HL-60 (cell line): ENCODE measurements around the gene NOS1AP.

Experiments
- DNase-seq, 2 experiments: peaks; one replicate each; pipeline ENCODE4 v3.0.0-alpha.2; 2010 to 2020; ENCODE audit warnings: low read depth in 1 of 2, low spot score in 1 of 2
- H3K27ac ChIP-seq: fragments of 250-450 bp; sonication (Bioruptor Pico); replicated peaks from 2 replicates; pipeline ENCODE4 v1.5.1; 2020; ENCODE audit warnings: mild to moderate bottlenecking, moderate library complexity
- H3K27me3 ChIP-seq: fragments of 250-450 bp; sonication (Bioruptor Pico); 2 replicates; pipeline ENCODE4 v1.5.1; 2021; ENCODE audit warnings: mild to moderate bottlenecking, moderate library complexity; ENCODE audit not compliant: insufficient read depth, poor library complexity, severe bottlenecking
- H3K4me3 ChIP-seq: replicated peaks from 2 replicates; pipeline ENCODE4 v1.5.1; 2011; ENCODE audit warnings: mild to moderate bottlenecking, control low read depth, low read length; ENCODE audit not compliant: insufficient read depth
- CTCF ChIP-seq: IDR thresholded peaks from one replicate; pipeline ENCODE4 v1.5.1; 2011; ENCODE audit warnings: low read length, control low read depth, inconsistent platforms; ENCODE audit not compliant: insufficient read depth
- GABPA ChIP-seq: IDR thresholded peaks from 2 replicates; pipeline ENCODE4 v1.6.1; 2012; ENCODE audit warnings: low read depth
- POLR2AphosphoS5 ChIP-seq: IDR thresholded peaks from 2 replicates; pipeline ENCODE4 v1.6.1; 2012; ENCODE audit warnings: low read depth
- REST ChIP-seq: IDR thresholded peaks from 2 replicates; pipeline ENCODE4 v1.6.1; 2012; ENCODE audit warnings: low read depth; ENCODE audit not compliant: insufficient replicate concordance
- SPI1 ChIP-seq: IDR thresholded peaks from 2 replicates; pipeline ENCODE4 v1.6.1; 2012; ENCODE audit warnings: low read depth, mild to moderate bottlenecking, borderline replicate concordance

The NOS1AP gene

GRCh38 chr1:162186406-162186805 is 116.9 kb downstream of the NOS1AP start:
- Histone ChIP-seq H3K27me3 (peaks cover 2% of the 10 kb centered on the region), H3K4me3 (no peak overlapping the region), H3K27ac (no peak overlapping the region)
- no peak for TF ChIP-seq CTCF
- TF ChIP-seq REST = no peak
- no peak for TF ChIP-seq SPI1
- no peak for TF ChIP-seq GABPA
- no peak for TF ChIP-seq POLR2AphosphoS5
- DNase-seq = no peak

DNA sequence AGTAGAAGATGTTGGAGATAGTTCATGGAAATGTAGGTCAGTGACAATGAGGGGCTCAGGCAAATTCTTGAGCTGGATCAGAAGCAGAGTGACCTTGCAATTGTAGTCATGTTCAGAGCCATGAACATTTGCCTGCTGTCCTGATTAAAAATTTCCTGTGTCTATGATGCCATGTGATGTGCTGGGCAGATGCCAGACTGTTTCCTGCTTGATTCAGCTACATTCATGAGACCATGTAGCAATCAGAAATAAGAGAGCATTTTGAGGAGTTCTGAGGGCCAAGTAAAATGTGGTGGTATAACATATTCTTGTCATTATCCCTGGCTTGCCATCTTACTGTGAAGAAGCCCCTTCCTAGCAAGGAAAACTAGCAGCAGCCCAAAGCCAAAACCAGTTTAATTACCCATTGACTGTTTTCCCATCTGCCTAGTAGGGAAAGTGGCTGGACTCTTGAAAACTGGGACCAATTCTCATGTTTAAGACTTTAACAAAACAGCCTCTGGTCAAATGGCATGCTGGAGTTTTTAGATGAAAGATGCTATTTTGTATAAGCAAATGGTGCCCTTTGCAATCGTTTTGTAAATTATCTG is 118.3 kb downstream of the NOS1AP start:
- Histone ChIP-seq H3K4me3 (no peak overlapping the region), H3K27ac (no peak overlapping the region), H3K27me3 (peaks cover 2% of the 10 kb centered on the region)
- TF ChIP-seq CTCF (no peak), SPI1 (no peak), REST (no peak), GABPA (no peak), POLR2AphosphoS5 (no peak)
- no peak for DNase-seq

GRCh38 chr1:162189345-162189744 is 119.9 kb downstream of the NOS1AP start:
- no peak for DNase-seq
- Histone ChIP-seq H3K4me3 (no peak overlapping the region), H3K27ac (no peak overlapping the region), H3K27me3 (no peaks in the 10 kb centered on the region)
- TF ChIP-seq REST = no peak
- no peak for TF ChIP-seq GABPA
- no peak for TF ChIP-seq CTCF
- TF ChIP-seq SPI1 = no peak
- TF ChIP-seq POLR2AphosphoS5 = no peak
